IPS DF 6.9 (cell line): ENCODE data around the gene ATP6V0D1.

Source experiments
- DNase-seq: peaks from one replicate; pipeline ENCODE4 v3.0.0-alpha.2; 2013; ENCODE audit warnings: low read depth, low spot score
- H3K27ac ChIP-seq: one replicate; pipeline ENCODE4 v1.5.1; 2013; ENCODE audit warnings: low read length, control low read depth
- H3K27me3 ChIP-seq: 2 replicates; pipeline ENCODE4 v1.6.1; 2013; ENCODE audit warnings: mild to moderate bottlenecking, low read length; ENCODE audit not compliant: control insufficient read depth, insufficient read depth
- H3K36me3 ChIP-seq: 2 replicates; pipeline ENCODE4 v1.6.1; 2013; ENCODE audit warnings: low read length; ENCODE audit not compliant: control insufficient read depth, insufficient read depth
- H3K4me1 ChIP-seq: 2 replicates; pipeline ENCODE4 v1.6.1; 2013; ENCODE audit warnings: low read length; ENCODE audit not compliant: control insufficient read depth, insufficient read depth
- H3K4me3 ChIP-seq: 2 replicates; pipeline ENCODE4 v1.5.1; 2013; ENCODE audit warnings: mild to moderate bottlenecking, low read length
- H3K9me3 ChIP-seq: 2 replicates; pipeline ENCODE4 v1.6.1; 2013; ENCODE audit warnings: low read length, inconsistent platforms; ENCODE audit not compliant: control insufficient read depth, insufficient read depth
- WGBS: extraction: QIAGEN DNeasy Blood & Tissue Kit; methylation state at CpG from one replicate; pipeline ENCODE4 v1.1.7; 2013; ENCODE audit warnings: mixed read lengths, missing lambda C conversion rate; ENCODE audit not compliant: insufficient read length, insufficient coverage; 5-methylcytosine and 5-hydroxymethylcytosine counted together

Gene ATP6V0D1

GRCh38 chr16:67428146-67428731, 52.7 kb downstream of the ATP6V0D1 start:
- no peak overlapping the region for H3K27ac ChIP-seq
- H3K27me3 ChIP-seq, result no peaks in the 10 kb centered on the region
- WGBS, result no CpG with 5 or more reads among the region's 11 CpGs
- peak; percentile 89 for DNase-seq
- no peak overlapping the region for H3K4me3 ChIP-seq
- no peaks in the 10 kb centered on the region for H3K9me3 ChIP-seq
- no peaks in the 10 kb centered on the region for H3K36me3 ChIP-seq
- peaks cover 10% of the 10 kb centered on the region; the same call in 1 of the 2 replicates for H3K4me1 ChIP-seq

GRCh38 chr16:67426950-67427349, 54.0 kb downstream of the ATP6V0D1 start:
- no peak for DNase-seq
- Histone ChIP-seq H3K27me3 (no peaks in the 10 kb centered on the region), H3K36me3 (no peaks in the 10 kb centered on the region)

GRCh38 chr16:67426022-67426421, 54.9 kb downstream of the ATP6V0D1 start:
- no CpG with 5 or more reads among the region's 7 CpGs for WGBS
- no peak overlapping the region for H3K4me3 ChIP-seq
- no peaks in the 10 kb centered on the region for H3K27me3 ChIP-seq
- no peak overlapping the region for H3K27ac ChIP-seq
- H3K4me1 ChIP-seq, result peaks cover 12% of the 10 kb centered on the region; the same call in 1 of the 2 replicates
- no peaks in the 10 kb centered on the region for H3K36me3 ChIP-seq
- DNase-seq, result no peak
- H3K9me3 ChIP-seq, result no peaks in the 10 kb centered on the region

More at GRCh38 chr16:67426950-67427349, 54.0 kb downstream of the ATP6V0D1 start:
- Histone ChIP-seq H3K27ac (no peak overlapping the region), H3K9me3 (no peaks in the 10 kb centered on the region), H3K4me3 (no peak overlapping the region), H3K4me1 (peaks cover 10% of the 10 kb centered on the region; the same call in 1 of the 2 replicates)
- no CpG with 5 or more reads among the region's 7 CpGs for WGBS

- Histone ChIP-seq H3K4me3 (no peak overlapping the region), H3K27me3 (no peaks in the 10 kb centered on the region), H3K36me3 (no peaks in the 10 kb centered on the region), H3K27ac (no peak overlapping the region), H3K4me1 (peaks cover 12% of the 10 kb centered on the region; the same call in 1 of the 2 replicates), H3K9me3 (no peaks in the 10 kb centered on the region)
- no CpG with 5 or more reads among the region's 4 CpGs for WGBS
- DNase-seq, result no peak
Measured at GRCh38 chr16:67425580-67425979, 55.4 kb downstream of the ATP6V0D1 start.

- no peaks in the 10 kb centered on the region for H3K9me3 ChIP-seq
- no peaks in the 10 kb centered on the region for H3K27me3 ChIP-seq
- no peak overlapping the region for H3K4me3 ChIP-seq
- H3K36me3 ChIP-seq, result no peaks in the 10 kb centered on the region
- H3K27ac ChIP-seq, result peak overlapping the region; percentile 97
- H3K4me1 ChIP-seq, result peaks cover 12% of the 10 kb centered on the region; the same call in 1 of the 2 replicates
- no CpG with 5 or more reads among the region's 6 CpGs for WGBS
- DNase-seq, result no peak
Measured at GRCh38 chr16:67425061-67425460, 55.9 kb downstream of the ATP6V0D1 start.

- peak overlapping the region; percentile 97 for H3K27ac ChIP-seq
- H3K4me1 ChIP-seq, result peaks cover 12% of the 10 kb centered on the region; the same call in 1 of the 2 replicates
- no CpG with 5 or more reads among the region's 5 CpGs for WGBS
Measured at GRCh38 chr16:67424261-67424615, 56.7 kb downstream of the ATP6V0D1 start.

GRCh38 chr16:67423611-67424260, 57.2 kb downstream of the ATP6V0D1 start:
- DNase-seq, result no peak
- H3K4me3 ChIP-seq, result no peak overlapping the region
- WGBS, result no CpG with 5 or more reads among the region's 9 CpGs

More at GRCh38 chr16:67424261-67424615, 56.7 kb downstream of the ATP6V0D1 start:
- Histone ChIP-seq H3K27me3 (no peaks in the 10 kb centered on the region), H3K9me3 (no peaks in the 10 kb centered on the region), H3K36me3 (no peaks in the 10 kb centered on the region), H3K4me3 (no peak overlapping the region)
- no peak for DNase-seq

GRCh38 chr16:67423015-67423414, 57.9 kb downstream of the ATP6V0D1 start:
- Histone ChIP-seq H3K27ac (no peak overlapping the region), H3K4me1 (peaks cover 8% of the 10 kb centered on the region; the same call in 1 of the 2 replicates), H3K27me3 (no peaks in the 10 kb centered on the region), H3K4me3 (no peak overlapping the region), H3K9me3 (no peaks in the 10 kb centered on the region), H3K36me3 (no peaks in the 10 kb centered on the region)
- no peak for DNase-seq
- no CpG with 5 or more reads among the region's 5 CpGs for WGBS

More at GRCh38 chr16:67423611-67424260, 57.2 kb downstream of the ATP6V0D1 start:
- H3K36me3 ChIP-seq, result no peaks in the 10 kb centered on the region
- H3K27me3 ChIP-seq, result no peaks in the 10 kb centered on the region
- H3K27ac ChIP-seq, result peak overlapping the region; percentile 97
- peaks cover 12% of the 10 kb centered on the region; the same call in 1 of the 2 replicates for H3K4me1 ChIP-seq
- no peaks in the 10 kb centered on the region for H3K9me3 ChIP-seq

- Histone ChIP-seq H3K27ac (no peak overlapping the region), H3K4me1 (peaks cover 7% of the 10 kb centered on the region; the same call in 1 of the 2 replicates), H3K4me3 (no peak overlapping the region), H3K27me3 (no peaks in the 10 kb centered on the region), H3K9me3 (no peaks in the 10 kb centered on the region), H3K36me3 (no peaks in the 10 kb centered on the region)
- WGBS, result no CpG with 5 or more reads among the region's 4 CpGs
- no peak for DNase-seq
Measured at GRCh38 chr16:67421030-67421429, 59.9 kb downstream of the ATP6V0D1 start.

GRCh38 chr16:67419931-67420330, 61.0 kb downstream of the ATP6V0D1 start:
- Histone ChIP-seq H3K27ac (no peak overlapping the region), H3K4me3 (no peak overlapping the region), H3K4me1 (peaks cover 4% of the 10 kb centered on the region; the same call in 1 of the 2 replicates), H3K27me3 (no peaks in the 10 kb centered on the region), H3K36me3 (no peaks in the 10 kb centered on the region), H3K9me3 (no peaks in the 10 kb centered on the region)
- WGBS, result no CpG with 5 or more reads among the region's 3 CpGs
- no peak for DNase-seq
